Mucosa of rectum (tissue), 2 donors: ENCODE results near the gene SEC23A.

Source experiments
- H3K27ac ChIP-seq, 2 donors: one replicate each; pipeline ENCODE4 v1.7.0; 2013; ENCODE audit warnings: inconsistent platforms in 2 of 2, low read depth in 2 of 2, low read length in 2 of 2
- H3K27me3 ChIP-seq, 2 donors: one replicate each; pipeline ENCODE4 v1.7.0; 2013; ENCODE audit warnings: low read length in 2 of 2; ENCODE audit not compliant: control insufficient read depth in 2 of 2, insufficient read depth in 2 of 2
- H3K36me3 ChIP-seq, 2 donors: one replicate each; pipeline ENCODE4 v1.7.0; 2013; ENCODE audit warnings: low read length in 2 of 2; ENCODE audit not compliant: control insufficient read depth in 2 of 2, insufficient read depth in 2 of 2
- H3K4me1 ChIP-seq, 2 donors: one replicate each; pipeline ENCODE4 v1.7.0; 2013; ENCODE audit warnings: low read length in 2 of 2, mild to moderate bottlenecking in 1 of 2; ENCODE audit not compliant: control insufficient read depth in 2 of 2, insufficient read depth in 2 of 2
- H3K4me3 ChIP-seq, 2 donors: one replicate each; pipeline ENCODE4 v1.7.0; 2013; ENCODE audit warnings: low read length in 2 of 2
- H3K9ac ChIP-seq, 2 donors: one replicate each; pipeline ENCODE4 v1.7.0; 2013; ENCODE audit warnings: low read length in 2 of 2, low read depth in 1 of 2, mild to moderate bottlenecking in 1 of 2
- H3K9me3 ChIP-seq, 2 donors: one replicate each; pipeline ENCODE4 v1.7.0; 2013; ENCODE audit warnings: low read length in 2 of 2; ENCODE audit not compliant: control insufficient read depth in 2 of 2
- donor health status: healthy.
- donor health status: Normal muscosa, but diverticular disease.

The SEC23A gene

GRCh38 chr14:38992067-38992844, 110.8 kb downstream of the SEC23A start:
- Histone ChIP-seq H3K27ac (no peak overlapping the region), H3K9ac (no peak overlapping the region), H3K27me3 (no peaks in the 10 kb centered on the region), H3K4me1 (no peaks in the 10 kb centered on the region), H3K4me3 (no peak overlapping the region), H3K9me3 (no peaks in the 10 kb centered on the region), H3K36me3 (no peaks in the 10 kb centered on the region)

- no peak overlapping the region for H3K27ac ChIP-seq
- no peaks in the 10 kb centered on the region for H3K36me3 ChIP-seq
- no peaks in the 10 kb centered on the region for H3K27me3 ChIP-seq
- no peaks in the 10 kb centered on the region for H3K9me3 ChIP-seq
- H3K4me1 ChIP-seq = no peaks in the 10 kb centered on the region
- no peak overlapping the region for H3K9ac ChIP-seq
- H3K4me3 ChIP-seq = no peak overlapping the region
Observed at GRCh38 chr14:38991299-38991698, 111.7 kb downstream of the SEC23A start.

GRCh38 chr14:38989922-38990546, 113.0 kb downstream of the SEC23A start:
- H3K27me3 ChIP-seq = no peaks in the 10 kb centered on the region
- no peaks in the 10 kb centered on the region for H3K4me1 ChIP-seq
- no peak overlapping the region for H3K9ac ChIP-seq
- H3K36me3 ChIP-seq = no peaks in the 10 kb centered on the region
- no peaks in the 10 kb centered on the region for H3K9me3 ChIP-seq
- H3K27ac ChIP-seq = no peak overlapping the region
- no peak overlapping the region for H3K4me3 ChIP-seq

GRCh38 chr14:38987781-38988180, 115.3 kb downstream of the SEC23A start:
- Histone ChIP-seq H3K4me1 (no peaks in the 10 kb centered on the region), H3K4me3 (no peak overlapping the region), H3K27ac (no peak overlapping the region), H3K9me3 (no peaks in the 10 kb centered on the region), H3K27me3 (no peaks in the 10 kb centered on the region), H3K36me3 (no peaks in the 10 kb centered on the region), H3K9ac (no peak overlapping the region)

GRCh38 chr14:38982837-38983236, 120.2 kb downstream of the SEC23A start:
- no peak overlapping the region for H3K4me3 ChIP-seq
- no peaks in the 10 kb centered on the region for H3K9me3 ChIP-seq

GRCh38 chr14:38982278-38982677, 120.8 kb downstream of the SEC23A start:
- Histone ChIP-seq H3K27ac (no peak overlapping the region), H3K4me1 (no peaks in the 10 kb centered on the region), H3K9me3 (no peaks in the 10 kb centered on the region)

More at GRCh38 chr14:38982837-38983236, 120.2 kb downstream of the SEC23A start:
- no peaks in the 10 kb centered on the region for H3K4me1 ChIP-seq
- no peak overlapping the region for H3K27ac ChIP-seq
- no peaks in the 10 kb centered on the region for H3K36me3 ChIP-seq
- H3K27me3 ChIP-seq = no peaks in the 10 kb centered on the region
- H3K9ac ChIP-seq = no peak overlapping the region

More at GRCh38 chr14:38982278-38982677, 120.8 kb downstream of the SEC23A start:
- H3K36me3 ChIP-seq = no peaks in the 10 kb centered on the region
- H3K27me3 ChIP-seq = no peaks in the 10 kb centered on the region
- no peak overlapping the region for H3K4me3 ChIP-seq
- H3K9ac ChIP-seq = no peak overlapping the region
